Immature natural killer cell (primary cell): ENCODE data around the gene NOA1. TPM values are rescaled to one million over a fixed set of nuclear protein-coding genes. Genes with fewer than 3 reads are reported as not detected.
"Not testable (repeated sequence)": the region's sequence is repeated elsewhere in the genome, so short reads cannot be mapped to it uniquely, and the experiment has no call there.

ENCODE experiments used
- DNase-seq, 3 donors: peaks; one replicate each; pipeline ENCODE4 v3.0.0; 2022; ENCODE audit warnings: mixed read lengths in 1 of 3
- H3K27ac Mint-ChIP-seq, 6 donors: one replicate each; pipeline ENCODE4 v1.8.0; 2020; ENCODE audit warnings: mixed read lengths in 6 of 6, mild to moderate bottlenecking in 5 of 6, inconsistent platforms in 4 of 6, moderate library complexity in 3 of 6
- H3K27me3 Mint-ChIP-seq, 3 donors: one replicate each; pipeline ENCODE4 v1.8.0; 2020 to 2021; ENCODE audit warnings: low read depth in 3 of 3, mild to moderate bottlenecking in 3 of 3, mixed read lengths in 3 of 3, moderate library complexity in 3 of 3, inconsistent platforms in 1 of 3
- H3K36me3 Mint-ChIP-seq, 3 donors: one replicate each; pipeline ENCODE4 v1.8.0; 2020; ENCODE audit warnings: mixed read lengths in 3 of 3, inconsistent platforms in 2 of 3, mild to moderate bottlenecking in 2 of 3
- H3K4me1 Mint-ChIP-seq, 2 donors: one replicate each; pipeline ENCODE4 v1.8.0; 2020; ENCODE audit warnings: inconsistent platforms in 2 of 2, mild to moderate bottlenecking in 2 of 2, mixed read lengths in 2 of 2, moderate library complexity in 1 of 2
- H3K4me3 Mint-ChIP-seq, 5 donors: one replicate each; pipeline ENCODE4 v1.8.0; 2020; ENCODE audit warnings: mild to moderate bottlenecking in 5 of 5, mixed read lengths in 5 of 5, inconsistent platforms in 3 of 5, moderate library complexity in 3 of 5
- H3K9me3 Mint-ChIP-seq, 6 donors: one replicate each; pipeline ENCODE4 v1.8.0; 2020; ENCODE audit warnings: mild to moderate bottlenecking in 6 of 6, mixed read lengths in 6 of 6, inconsistent platforms in 4 of 6, moderate library complexity in 3 of 6
- polyA plus RNA-seq, 3 donors: library from polyadenylated mRNA; unstranded; fragments of 300-500 nt; fragmentation: Illumina TruSeq; gene quantifications; one replicate each; pipeline ENCODE4 v1.2.3, GENCODE V29; 2021

Gene NOA1
- polyA plus RNA-seq, 3 donors from 2014 or later: 12.2 to 18.9 (median 14.3) TPM

DNA sequence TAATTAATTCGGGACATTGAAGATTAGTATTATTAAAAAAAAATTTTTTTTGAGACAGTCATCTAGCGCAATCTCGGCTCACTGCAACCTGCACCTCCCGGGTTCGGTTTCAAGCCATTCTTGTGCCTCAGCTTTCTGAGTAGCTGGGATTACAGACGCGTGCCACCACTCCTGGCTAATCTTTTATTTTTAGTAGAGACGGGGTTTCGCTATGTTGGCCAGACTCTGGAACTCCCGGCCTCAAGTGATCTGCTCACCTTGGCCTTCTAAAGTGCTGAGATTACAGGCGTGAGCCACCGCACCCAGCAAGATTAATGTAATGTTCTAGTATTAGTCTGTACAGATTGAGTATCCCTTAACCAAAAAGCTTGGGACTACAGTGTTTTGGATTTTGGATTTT lies 37.0 kb downstream of the NOA1 start:
- Mint-ChIP-seq H3K9me3 (no peaks in the 10 kb centered on the region), H3K27ac (no peak overlapping the region), H3K4me3 (no peak overlapping the region), H3K4me1 (peaks cover 0 to under 1% of the 10 kb centered on the region in 2 donors), H3K36me3 (peaks cover 9 to 12% (median 10%) of the 10 kb centered on the region in 3 donors), H3K27me3 (peaks cover 0 to 2% (median 0%) of the 10 kb centered on the region in 3 donors)
- DNase-seq: no peak

DNA sequence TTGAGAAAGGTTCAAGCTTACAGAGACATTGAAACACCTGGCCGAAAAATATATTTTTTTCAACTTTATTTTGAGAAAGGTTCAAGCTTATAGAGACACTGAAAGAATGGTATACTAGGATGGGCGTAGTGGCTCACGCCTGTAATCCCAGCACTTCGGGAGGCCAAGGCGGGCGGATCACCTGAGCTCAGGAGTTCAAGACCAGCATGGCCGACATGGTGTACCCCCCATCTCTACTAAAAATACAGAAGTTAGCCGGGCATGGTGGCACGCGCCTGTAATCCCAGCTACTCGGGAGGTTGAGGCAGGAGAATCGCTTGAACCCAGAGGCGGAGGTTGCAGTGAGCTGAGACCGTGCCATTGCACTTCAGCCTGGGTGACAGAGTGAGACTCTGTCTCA lies 37.6 kb downstream of the NOA1 start:
- DNase-seq, H3K27me3 Mint-ChIP-seq, H3K4me1 Mint-ChIP-seq, H3K27ac Mint-ChIP-seq, H3K9me3 Mint-ChIP-seq, H3K4me3 Mint-ChIP-seq: not testable (repeated sequence)
- H3K36me3 Mint-ChIP-seq: peaks cover 9 to 12% (median 10%) of the 10 kb centered on the region in 3 donors

DNA sequence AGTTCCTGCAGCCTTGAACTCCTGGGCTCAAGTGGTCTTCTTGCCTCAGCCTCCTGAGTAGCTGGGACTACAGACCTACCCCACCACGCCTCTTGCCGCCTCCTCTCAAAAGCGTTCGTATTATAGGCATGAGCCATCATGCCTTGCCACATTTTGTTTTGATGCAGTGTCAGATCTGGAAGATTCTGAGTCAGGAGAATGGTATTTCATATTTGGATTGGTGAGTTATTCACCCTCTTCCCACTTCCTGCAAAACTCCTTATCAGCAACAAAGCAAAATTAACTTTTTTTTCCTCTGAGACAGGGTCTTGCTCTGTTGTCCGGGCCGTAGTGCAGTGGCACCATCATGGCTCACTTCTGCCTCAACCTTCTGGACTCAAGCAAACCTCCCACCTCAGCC lies 40.1 kb downstream of the NOA1 start:
- H3K4me3 Mint-ChIP-seq: no peak overlapping the region
- H3K36me3 Mint-ChIP-seq: peaks cover 9 to 14% (median 12%) of the 10 kb centered on the region in 3 donors
- H3K4me1 Mint-ChIP-seq: peaks cover 8 to 14% of the 10 kb centered on the region in 2 donors
- no peaks in the 10 kb centered on the region for H3K27me3 Mint-ChIP-seq
- H3K27ac Mint-ChIP-seq: no peak overlapping the region
- no peak for DNase-seq
- no peaks in the 10 kb centered on the region for H3K9me3 Mint-ChIP-seq

DNA sequence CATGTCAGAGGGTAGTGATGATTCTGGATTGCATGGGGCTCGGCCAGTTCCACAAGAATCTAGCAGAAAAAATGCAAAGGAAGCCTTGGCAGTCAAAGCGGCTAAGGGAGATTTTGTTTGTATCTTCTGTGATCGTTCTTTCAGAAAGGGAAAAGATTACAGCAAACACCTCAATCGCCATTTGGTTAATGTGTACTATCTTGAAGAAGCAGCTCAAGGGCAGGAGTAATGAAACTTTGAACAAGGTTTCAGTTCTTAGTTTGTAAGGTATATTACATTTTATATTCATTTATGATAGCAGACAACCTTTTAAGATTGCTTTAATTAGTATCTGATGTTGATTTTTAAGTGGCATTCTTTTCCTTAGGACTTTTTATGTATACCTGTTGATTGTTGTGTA lies 45.5 kb downstream of the NOA1 start:
- no peak for DNase-seq
- peaks cover 0 to 3% (median 0%) of the 10 kb centered on the region in 3 donors for H3K27me3 Mint-ChIP-seq
- H3K4me3 Mint-ChIP-seq: no peak overlapping the region
- no peaks in the 10 kb centered on the region for H3K9me3 Mint-ChIP-seq
- H3K36me3 Mint-ChIP-seq: peaks cover 28 to 35% (median 29%) of the 10 kb centered on the region in 3 donors
- H3K4me1 Mint-ChIP-seq: peaks cover 16 to 46% of the 10 kb centered on the region in 2 donors
- H3K27ac Mint-ChIP-seq: peak overlapping the region in 1 of 6 donors; percentile 4

DNA sequence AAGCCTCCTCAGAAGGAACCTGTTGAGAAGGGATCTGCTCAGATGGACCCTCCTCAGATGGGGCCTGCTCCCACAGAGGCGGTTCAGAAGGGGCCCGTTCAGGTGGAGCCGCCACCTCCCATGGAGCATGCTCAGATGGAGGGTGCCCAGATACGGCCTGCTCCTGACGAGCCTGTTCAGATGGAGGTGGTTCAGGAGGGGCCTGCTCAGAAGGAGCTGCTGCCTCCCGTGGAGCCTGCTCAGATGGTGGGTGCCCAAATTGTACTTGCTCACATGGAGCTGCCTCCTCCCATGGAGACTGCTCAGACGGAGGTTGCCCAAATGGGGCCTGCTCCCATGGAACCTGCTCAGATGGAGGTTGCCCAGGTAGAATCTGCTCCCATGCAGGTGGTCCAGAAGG lies 46.8 kb downstream of the NOA1 start:
- no peak for DNase-seq
- H3K27me3 Mint-ChIP-seq: peaks cover 0 to 3% (median 0%) of the 10 kb centered on the region in 3 donors
- H3K9me3 Mint-ChIP-seq: no peaks in the 10 kb centered on the region
- H3K4me1 Mint-ChIP-seq: peaks cover 16 to 46% of the 10 kb centered on the region in 2 donors
- peaks cover 28 to 35% (median 29%) of the 10 kb centered on the region in 3 donors for H3K36me3 Mint-ChIP-seq
- H3K27ac Mint-ChIP-seq: no peak overlapping the region
- H3K4me3 Mint-ChIP-seq: no peak overlapping the region

DNA sequence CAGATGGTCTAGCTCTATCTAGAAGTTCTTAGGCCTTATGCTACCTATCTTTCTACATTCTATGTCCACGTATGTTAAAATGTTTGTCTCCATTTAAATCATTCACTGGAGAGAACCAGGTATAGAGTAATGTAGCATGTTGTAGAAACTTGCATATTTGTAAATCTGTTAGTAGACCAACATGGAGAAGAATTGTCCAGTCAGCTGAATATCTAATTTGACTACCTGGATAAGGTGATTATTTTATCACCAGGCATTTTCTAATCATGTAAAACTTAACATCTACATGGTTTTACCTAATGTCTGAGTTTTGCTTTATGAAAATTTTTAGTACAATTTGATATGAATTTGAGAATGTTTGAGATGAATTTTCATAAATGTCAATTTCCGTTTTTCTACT lies 50.2 kb downstream of the NOA1 start:
- Mint-ChIP-seq H3K36me3 (peaks cover 28 to 44% (median 29%) of the 10 kb centered on the region in 3 donors), H3K4me3 (no peak overlapping the region), H3K27ac (no peak overlapping the region), H3K9me3 (no peaks in the 10 kb centered on the region), H3K27me3 (peaks cover 0 to 3% (median 0%) of the 10 kb centered on the region in 3 donors), H3K4me1 (peaks cover 8 to 40% of the 10 kb centered on the region in 2 donors)
- no peak for DNase-seq

DNA sequence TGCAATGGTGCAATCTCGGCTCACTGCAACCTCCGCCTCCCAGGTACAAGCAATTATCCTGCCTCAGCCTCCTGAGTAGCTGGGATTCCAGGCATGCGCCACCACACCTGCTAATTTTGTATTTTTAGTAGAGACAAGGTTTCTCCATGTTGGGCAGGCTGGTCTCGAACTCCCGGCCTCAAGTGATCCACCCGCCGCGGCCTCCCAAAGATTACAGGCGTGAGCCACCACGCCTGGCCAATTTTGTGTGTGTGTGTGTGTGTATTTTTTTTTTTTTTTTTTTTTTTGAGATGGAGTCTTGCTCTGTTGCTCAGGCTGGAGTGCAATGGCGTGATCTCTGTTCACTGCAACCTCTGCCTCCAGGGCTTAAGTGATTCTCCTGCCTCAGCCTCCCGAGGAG lies 62.4 kb downstream of the NOA1 start:
- not testable (repeated sequence) for H3K36me3 Mint-ChIP-seq, H3K27ac Mint-ChIP-seq, DNase-seq, H3K27me3 Mint-ChIP-seq, H3K9me3 Mint-ChIP-seq, H3K4me3 Mint-ChIP-seq
- peaks cover 50 to 62% of the 10 kb centered on the region in 2 donors for H3K4me1 Mint-ChIP-seq

DNA sequence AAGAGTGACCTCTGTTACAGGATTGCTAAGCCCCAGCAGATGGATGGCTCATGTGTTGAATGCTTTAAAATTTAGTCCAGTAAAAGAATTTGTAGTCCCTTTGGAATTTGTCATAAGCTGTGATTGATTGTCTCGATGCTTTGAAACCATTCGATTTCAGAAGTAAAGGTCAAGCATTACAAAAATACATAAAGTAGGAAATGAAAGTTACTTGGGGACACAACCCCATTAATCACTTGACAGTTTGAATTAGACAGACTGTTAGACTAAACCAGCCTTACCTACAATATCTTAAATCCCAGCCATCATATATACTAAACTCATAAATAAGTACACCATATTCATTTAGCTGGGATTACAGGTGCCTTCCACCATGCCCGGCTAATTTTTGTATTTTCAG lies 63.1 kb downstream of the NOA1 start:
- peaks cover 54 to 68% of the 10 kb centered on the region in 2 donors for H3K4me1 Mint-ChIP-seq
- DNase-seq: no peak
- peak overlapping the region in 1 of 5 donors; percentile 10 for H3K4me3 Mint-ChIP-seq
- H3K9me3 Mint-ChIP-seq: no peaks in the 10 kb centered on the region
- peaks cover 0 to 5% (median 5%) of the 10 kb centered on the region in 3 donors for H3K36me3 Mint-ChIP-seq
- H3K27ac Mint-ChIP-seq: peak overlapping the region in 4 of 6 donors; percentile 12 to 46 (median 28)
- peaks cover 0 to 2% (median 2%) of the 10 kb centered on the region in 3 donors for H3K27me3 Mint-ChIP-seq

Other genes starting within 250 kb of the NOA1 start
- gene SPINK2, start 155.9 kb downstream of the NOA1 start, polyA plus RNA-seq: 10 to 100 TPM; 17.0 to 96.4 (median 68.9) TPM
- gene REST, start 69.7 kb downstream of the NOA1 start, polyA plus RNA-seq: 100 to 1,000 TPM; 106 to 193 (median 144) TPM
- 10 to 100 TPM; 40.7 to 71.6 (median 68.8) TPM for gene POLR2B, start 1.3 kb upstream of the NOA1 start, polyA plus RNA-seq
- 100 to 1,000 TPM; 192 to 270 (median 246) TPM for gene IGFBP7, start 132.8 kb upstream of the NOA1 start, polyA plus RNA-seq